ENCODE results near the gene STAG3.
"Not testable (repeated sequence)": the region's sequence is repeated elsewhere in the genome, so short reads cannot be mapped to it uniquely, and the experiment has no call there.

The STAG3 gene

GRCh38 chr7:100257017-100257416 is 79.3 kb downstream of the STAG3 start:
- DNase-seq (ENCODE audit: low spot score): no peak

- not testable (repeated sequence) for DNase-seq (ENCODE audit: low spot score)
Observed at GRCh38 chr7:100259984-100260383, 82.3 kb downstream of the STAG3 start.

GRCh38 chr7:100262896-100263295 is 85.2 kb downstream of the STAG3 start:
- DNase-seq (ENCODE audit: low spot score): not testable (repeated sequence)

Data from RKO (cell line).